Activated CD4-positive, alpha-beta T cell treated with anti-CD3 and anti-CD28 coated beads, Interleukin-2, amount 50 U/mL, for 16 hours (primary cell): ENCODE measurements around the gene C1orf21.

ENCODE experiments used
- DNase-seq: peaks from one replicate; pipeline ENCODE4 v3.0.0-alpha.2; 2020

Gene C1orf21

DNA sequence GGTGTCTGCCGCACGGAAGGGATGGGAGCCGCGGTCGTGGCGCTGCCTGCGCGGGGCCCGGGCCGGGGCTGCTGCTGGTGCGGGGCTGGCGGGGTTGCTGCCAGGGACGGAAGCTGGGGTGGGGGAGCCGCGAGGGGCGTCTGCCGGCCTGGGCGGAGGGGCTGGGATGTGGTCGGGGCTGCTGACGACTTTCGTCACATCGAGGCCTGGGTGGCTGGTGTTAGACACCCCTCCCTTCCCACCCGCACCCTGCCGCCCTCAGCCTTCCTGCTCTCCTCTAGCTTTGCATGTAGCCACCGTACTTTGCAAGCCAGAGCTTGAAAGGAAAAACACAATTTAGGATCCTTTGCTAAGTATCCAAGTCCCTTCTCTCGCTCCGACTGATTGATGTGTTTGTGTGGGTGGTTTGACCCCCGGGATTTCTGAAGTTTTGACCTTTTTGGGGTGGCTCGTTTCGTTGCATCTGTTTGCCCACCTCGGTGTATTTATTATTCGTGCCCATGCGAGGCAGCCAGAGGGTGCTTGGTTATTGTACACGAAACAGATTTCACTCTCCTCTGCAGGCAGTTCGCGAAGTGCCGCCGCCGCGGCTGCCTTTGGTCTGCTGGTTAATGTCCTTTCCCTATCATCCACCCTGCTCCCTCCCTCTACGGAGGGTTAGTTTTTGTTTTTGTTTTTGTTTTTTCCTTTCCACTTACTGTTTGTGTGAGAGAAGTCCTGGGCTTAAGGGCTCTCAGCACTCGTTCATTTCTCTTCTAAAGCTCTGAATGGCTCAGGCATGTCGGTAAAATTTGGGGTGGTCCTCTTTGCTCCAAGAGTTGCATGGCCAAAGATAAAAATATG is 868 bp downstream of the C1orf21 start:
- no peak for DNase-seq

DNA sequence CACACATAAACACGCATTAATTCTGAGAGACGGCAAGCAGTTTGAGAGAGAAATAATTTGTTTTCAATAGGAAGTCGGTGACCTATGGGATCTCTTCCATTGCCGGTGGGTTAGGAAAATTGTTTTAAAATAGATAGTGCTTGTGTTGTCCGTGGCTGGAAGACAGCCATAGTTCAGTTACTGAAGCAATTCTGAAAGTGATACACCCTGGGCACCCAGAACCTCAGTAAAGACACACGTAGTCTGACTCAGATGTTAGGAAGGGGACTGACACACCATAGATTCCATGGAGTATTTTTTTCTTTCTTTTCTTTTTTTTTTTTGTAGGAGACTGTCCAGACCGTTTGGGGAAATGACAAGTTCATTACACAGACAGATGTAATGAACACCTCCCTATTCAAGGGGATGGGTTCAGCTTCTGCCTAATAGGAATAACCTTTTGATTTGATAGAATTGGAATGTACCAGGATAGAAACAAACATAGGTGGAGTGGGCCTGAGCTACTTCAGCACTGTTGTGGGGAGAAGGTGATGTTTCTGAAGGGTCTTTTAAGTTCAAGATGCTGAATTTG is 1.6 kb downstream of the C1orf21 start:
- DNase-seq, result no peak

DNA sequence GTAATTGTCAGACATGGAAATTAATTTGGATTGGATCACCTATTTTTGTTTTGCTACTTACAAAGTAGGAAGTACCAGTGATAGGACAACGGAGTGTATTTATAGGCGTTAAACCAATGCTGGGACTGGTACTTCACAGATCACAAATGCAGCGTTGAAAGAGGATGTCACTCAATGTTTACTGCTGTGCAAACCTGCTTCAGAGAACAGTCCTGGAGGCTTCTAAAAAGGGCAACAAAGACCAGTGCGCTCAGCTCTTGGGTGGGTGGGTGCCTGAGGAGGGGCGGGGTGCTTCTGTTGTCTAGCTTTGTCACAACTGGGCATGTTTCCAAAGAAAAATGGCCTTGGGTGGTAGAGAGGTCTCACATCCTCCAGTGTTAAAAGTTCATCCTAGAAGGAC is 2.1 kb downstream of the C1orf21 start:
- no peak for DNase-seq

DNA sequence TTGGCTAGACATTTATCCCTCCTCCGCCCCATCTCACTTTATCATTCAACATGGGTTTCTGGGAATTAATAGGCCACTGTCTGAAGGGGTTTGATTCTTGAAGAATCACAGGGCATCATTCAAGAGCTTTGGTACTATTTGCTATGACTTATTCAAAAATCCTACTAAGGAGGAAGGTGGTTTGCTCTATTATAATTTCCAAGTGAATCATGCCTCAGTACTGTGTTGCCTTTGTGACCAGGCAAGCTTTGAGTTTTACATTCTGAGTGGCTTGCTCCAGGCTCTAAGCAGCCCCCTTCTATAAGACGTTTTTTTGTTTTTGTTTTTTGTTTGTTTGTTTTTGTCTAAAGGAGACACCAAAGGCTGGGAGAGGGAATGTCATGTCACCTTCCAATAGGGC is 2.6 kb downstream of the C1orf21 start:
- DNase-seq, result no peak

DNA sequence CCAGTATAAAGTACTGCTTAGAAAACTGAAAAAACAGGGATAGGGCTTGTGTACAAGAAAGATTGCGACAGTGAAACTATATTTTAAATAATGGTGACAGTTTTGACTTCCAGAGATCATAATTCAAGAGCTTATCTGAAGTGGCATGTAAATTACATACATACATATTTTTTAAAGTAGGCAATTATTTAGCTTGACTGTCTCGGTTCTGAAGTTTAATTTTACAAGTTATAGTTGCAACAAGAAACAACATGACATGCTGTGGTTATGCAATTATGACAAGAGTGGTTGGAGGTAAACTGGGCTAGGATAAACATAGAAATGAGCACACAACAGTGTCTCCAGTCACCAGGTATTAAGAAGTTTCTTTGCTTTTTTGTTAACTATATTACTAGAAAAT is 4.1 kb downstream of the C1orf21 start:
- no peak for DNase-seq

DNA sequence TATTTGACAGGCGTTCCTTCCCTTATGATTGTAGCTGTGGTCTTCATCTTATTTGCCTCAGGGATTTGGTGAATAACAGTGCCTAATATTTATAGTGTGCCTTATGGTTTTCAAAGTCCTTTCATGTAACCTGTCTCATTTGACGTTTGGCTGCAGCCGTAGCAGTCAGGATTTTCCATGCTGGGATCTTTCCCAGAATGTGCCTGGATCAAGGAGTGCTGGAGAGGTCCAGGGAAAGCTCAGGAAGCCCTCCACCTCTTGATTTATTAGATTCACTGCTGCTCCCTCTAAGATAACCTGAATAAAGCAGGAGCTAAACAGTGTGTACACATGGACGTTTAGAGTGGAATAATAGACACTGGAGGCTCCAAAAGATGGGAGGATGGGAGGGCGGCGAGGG is 5.2 kb downstream of the C1orf21 start:
- DNase-seq, result no peak

DNA sequence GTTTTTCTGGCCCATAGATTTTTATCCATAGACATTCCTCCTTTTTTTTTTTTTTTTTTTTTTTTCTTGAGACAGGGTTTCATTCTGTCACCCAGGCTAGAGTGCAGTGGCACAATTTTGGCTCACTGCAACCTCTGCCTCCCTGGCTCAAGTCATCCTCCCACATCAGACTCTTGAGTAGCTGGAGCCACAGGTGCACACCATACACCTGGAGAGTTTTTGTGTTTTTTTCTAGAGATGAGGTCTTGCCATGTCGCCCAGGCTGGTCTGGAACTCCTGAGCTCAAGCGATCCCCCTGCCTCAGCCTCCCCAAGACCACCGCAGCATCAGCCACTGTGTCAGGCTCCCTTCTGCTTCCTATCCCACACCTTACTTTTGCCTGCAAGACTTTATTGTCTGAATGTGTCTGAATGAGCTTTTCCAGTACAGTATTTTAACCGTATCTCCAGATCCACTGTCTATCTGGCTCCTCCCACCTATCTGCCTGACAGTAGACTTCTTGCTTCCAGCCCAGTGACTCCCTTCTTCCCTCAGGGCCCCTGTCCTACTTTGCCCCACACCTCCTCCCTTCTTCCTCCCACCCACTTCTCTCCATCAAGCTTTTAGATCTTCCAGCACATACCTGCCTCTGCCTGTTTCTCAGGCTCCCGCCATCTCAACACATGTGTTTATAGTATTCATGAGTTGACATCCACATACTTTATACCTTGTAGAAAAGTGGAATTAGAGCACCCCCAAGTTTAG is 6.1 kb downstream of the C1orf21 start:
- no peak for DNase-seq

DNA sequence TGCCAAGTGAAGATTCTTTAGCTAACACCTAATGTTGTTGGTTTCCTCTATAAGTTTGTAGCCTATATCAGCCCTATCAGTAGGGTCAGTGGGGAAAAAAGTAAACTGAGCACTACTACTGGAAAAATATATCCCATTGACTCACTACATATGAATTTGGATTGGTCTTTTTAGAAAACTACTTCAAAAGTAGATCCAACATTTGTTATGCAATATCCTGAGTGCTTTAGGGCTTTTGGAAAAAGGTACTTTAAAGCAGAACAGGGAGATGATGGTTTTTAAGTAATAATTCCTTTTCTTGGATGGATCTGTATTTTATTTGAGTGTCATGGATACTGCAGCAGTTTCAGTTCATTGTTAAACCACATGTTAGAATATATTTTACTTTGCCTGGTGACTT is 7.1 kb downstream of the C1orf21 start:
- no peak for DNase-seq

DNA sequence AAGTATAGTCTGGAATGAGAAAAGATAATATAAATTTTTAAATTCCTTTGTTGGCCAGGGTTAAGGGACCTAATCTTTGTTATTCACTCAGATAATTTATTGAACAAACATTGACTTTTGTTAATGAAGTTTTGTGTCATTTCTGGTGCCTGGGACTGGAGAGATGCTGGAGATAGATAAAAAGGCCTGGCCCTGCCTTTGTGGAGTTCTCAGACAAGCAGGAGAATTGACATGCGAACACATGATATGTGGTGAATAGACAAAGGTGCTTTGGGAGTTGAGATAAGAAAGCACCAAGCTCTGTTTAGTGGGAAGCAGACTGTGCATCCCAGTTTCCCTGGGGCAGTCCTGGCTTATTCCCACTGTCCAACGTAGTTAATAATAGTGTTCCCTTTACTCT is 8.5 kb downstream of the C1orf21 start:
- no peak for DNase-seq

DNA sequence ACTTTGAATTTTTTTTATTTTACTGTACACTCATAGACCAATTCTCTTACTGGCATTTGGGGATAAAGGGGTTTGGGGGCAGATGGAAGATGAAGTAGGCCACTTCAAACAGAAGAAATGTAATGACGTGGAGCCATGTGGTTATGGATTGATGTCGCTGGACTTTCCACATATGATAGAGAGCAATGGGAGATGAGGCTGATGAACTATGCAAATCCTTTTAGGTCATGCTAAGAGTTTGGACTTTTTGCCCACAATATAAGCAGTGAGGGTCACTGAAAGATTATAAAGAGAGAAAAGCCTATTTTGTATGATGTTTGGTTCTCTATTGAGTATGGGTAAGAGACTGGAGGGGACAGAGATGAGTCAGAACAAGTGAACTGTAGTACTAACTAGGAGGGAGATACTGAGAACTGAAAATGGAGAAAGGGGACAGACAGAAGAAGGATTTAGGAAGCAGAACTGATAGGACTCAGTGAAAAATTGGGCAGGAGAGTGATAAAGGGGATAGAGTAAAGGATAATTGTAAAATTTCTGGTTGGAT is 9.2 kb downstream of the C1orf21 start:
- DNase-seq, result no peak

DNA sequence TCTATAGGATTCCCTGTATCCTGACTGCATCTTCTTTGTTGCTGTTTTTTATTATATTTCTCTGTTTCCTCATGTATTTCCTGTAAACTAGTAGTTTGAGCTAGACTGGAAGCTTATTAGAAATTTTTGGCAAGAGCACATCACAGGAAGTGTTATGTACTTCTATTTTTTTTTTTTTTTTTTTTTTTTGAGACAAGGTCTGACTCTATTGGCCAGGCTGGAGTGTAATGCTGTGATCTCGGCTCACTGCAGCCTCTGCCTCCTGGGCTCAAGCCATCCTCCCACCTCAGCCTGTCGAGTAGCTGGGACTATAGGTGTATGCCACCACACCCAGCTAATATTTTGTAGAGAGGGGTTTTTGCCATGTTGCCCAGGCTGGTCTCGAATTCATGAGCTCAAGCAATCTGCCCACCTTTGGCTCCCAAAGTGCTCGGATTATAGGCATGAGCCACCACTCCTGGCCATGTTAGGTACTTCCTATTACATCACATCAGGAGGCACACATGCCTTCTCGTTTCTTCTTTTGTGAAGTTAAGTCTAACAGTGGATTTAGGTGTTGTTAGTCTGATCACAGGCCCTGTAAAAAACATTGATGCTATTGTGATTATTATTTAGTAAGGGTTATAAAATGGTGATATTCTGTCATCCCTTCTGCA is 12.5 kb downstream of the C1orf21 start:
- no peak for DNase-seq

DNA sequence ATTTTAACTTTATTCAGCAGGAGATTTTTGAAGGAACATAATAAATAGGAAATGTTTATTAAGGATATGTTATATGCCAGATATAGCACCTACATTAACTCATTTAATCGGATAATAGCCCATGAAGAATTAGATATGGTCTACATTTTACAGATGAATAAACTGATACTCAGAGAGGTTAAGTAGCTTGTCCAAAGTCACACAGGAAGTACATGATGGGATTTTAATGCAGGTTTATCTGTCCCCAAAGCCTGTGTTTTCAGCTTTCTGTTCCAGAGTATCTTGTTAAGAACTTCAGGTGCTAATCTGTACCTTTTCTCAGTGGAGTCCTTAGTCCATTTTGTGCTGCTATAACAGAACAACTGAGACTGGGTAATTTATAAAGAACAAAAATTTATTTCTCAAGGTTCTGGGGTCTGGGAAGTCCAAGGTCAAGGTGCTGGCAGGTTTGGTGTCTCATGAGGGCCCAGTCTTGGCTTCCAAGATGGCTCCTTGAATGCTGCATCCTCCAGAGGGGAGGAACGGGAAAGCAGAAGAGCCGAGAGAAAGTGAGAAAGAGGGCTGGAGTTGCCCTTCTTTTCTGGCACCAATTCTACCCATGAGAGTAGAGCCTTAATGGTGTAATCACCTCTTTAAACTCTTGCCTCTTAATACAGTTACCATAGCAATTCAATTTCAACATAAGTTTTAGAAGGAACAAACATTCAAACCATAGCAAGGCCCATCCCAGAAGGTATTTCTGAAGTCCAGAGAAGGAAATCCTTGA is 17.3 kb downstream of the C1orf21 start:
- DNase-seq, result no peak

DNA sequence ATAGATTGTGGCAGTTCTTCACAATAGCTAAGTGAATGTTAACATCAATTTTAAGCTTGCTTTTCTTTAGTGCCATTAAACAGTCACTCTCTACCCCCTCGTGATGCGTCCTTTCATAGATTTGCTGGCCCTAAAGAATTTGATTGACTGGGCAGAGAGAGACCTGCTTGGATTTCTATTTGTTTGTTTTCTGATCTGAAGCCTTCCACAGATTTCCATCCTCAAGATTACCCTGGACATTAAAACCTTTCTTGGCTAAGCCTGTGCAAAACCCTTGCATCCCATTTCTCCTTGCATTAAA is 17.8 kb downstream of the C1orf21 start:
- DNase-seq, result no peak

DNA sequence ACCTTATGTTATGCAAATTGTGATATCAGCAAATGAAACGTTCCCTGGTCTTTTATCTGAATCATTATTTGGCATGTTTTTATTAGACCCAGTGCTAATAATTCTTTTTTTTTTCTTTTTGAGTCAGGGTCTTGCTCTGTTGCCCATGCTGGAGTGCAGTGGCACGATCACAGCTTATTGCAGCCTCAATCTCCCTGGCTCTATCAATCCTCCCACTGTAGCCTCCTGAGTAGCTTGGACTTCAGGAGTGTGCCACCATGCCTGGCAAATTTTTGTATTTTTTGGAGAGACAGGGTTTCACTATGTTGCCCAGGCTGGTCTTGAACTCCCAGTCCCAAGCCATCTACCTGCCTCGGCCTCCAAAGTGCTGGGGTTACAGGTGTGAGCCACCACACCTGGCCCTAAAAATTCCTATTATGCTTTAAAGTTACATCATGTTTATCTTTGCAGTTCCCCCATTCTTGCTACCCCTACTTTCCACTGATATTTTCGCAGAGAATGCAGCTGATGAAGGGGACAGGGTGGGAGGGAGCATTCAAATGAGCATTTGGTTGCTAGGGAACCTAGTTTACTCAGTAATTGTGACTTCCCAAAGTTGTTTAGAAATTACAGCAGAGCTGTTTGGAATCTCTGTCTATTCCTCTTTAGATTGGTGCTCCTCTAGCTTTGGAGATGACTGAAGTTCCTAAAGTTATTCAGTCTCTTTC is 18.4 kb downstream of the C1orf21 start:
- no peak for DNase-seq

DNA sequence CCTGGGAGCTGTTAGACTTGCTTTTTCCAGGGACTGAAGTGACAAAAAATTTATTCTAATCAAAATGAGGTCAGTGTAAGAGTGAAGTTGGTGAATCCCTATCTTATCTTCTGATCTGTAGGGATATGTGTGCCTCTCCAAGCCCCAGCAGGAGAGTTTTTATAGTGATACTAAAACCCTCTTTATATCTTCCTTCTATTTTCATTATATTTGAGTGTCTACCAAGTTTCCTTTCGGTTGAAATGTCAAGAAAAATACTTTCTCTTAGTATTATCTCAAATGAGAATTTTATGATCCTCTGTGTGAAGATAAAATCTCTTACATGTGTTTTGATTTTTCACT is 18.9 kb downstream of the C1orf21 start:
- no peak for DNase-seq

DNA sequence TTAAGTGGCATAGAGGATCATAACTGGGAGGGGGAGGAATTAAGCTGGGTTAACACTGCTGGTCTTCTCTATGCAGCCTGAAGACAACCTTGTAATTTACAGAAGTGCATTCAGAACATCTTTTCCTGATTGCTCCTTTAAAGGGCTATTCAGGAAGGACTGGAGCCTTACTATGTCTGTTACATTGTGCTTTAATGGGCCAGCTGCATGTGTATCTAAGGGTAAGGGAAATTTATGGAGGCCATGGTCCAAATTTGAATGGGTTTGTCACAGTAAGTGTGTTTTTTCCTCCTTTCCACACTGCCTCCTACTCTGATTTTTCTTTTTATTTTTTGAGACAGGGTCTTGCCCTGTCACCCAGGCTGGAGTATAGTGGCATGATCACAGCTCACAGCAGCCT is 19.6 kb downstream of the C1orf21 start:
- DNase-seq, result no peak

DNA sequence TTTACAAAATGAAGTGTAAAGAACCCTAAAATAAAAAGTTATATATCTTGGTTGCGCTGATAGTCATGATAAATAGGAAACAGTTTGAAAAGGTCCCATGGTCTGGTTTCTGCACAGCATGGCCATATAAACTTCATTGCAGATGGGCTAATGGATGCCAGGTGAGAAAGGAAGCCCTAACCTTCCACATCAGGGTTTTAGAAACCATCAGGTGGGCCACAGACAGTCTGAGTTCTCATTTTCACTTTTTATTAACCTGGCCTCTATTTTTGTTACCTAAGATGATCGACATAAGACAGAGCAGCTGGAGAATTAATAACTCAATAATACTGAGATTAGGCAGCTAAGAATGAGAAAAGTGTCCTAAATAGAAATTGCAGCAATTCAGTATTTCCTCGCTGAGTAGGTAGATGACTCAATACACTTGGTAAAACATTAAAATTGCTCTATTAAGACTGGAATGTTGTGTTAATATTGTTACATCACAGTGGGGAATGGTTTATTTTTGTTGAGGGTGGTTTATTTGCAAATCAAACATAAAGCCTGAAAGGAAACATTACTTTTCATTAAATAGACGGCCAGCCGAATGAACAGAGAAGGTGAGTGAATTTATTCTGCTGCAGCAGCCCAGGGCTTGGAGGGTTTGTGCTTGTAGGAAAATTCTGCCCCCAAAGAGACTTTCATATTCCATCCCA is 21.1 kb downstream of the C1orf21 start:
- no peak for DNase-seq

DNA sequence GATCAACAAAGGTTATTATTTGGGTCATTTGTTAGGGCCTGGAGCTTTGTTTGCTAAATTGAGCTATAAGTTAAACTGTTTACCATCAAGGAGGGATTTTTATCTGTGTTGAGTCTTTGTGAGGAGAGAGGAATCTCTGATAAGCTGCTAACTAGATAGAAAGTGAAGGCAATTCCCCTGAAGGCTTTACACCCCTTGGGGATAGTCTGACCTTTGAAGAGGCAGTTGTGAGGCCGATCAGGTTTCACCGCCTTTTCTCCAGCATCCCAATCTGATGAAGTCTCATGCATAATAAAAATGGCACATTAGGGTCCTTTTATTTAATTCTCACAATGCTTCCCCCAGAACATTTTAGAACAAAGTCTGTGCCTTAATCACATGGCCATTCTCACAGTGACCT is 21.8 kb downstream of the C1orf21 start:
- DNase-seq, result no peak

DNA sequence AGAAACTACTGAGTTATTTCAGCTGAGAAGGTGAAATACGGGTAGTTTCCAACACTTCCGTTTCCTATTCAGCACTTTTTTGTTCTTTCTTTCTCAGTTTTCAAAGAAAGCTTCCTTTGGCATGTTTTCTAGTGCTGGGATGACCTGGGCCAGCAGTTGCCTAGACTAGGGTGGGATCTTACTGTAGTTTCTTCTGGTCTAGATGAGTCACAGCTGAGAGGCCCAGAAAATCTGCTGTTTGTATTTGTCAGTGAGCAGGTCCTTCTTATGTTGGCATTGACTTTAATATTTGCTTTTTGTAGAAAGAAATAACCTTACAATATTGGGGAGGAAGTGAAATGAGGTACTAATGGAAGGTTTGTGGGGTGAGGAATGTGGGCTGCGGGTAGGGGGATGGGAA is 22.2 kb downstream of the C1orf21 start:
- no peak for DNase-seq

DNA sequence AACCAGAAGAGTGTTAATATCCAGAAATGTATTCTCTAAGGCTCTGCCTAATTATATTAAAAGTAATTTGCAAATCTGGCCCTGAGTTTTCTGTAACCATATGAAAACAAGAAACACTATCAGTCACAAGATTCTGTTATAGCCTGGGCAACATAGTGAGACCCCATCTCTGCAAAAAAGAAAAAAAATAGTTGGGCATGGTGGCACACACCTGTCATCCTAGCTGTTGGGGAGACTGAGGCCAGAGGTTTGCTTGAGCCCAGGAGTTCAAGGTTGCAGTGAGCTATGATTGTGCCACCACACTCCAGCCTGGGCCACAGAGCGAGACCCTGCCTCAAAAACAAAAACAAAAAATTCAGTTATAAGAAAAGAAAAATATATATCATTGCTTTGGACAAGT is 25.6 kb downstream of the C1orf21 start:
- no peak for DNase-seq

DNA sequence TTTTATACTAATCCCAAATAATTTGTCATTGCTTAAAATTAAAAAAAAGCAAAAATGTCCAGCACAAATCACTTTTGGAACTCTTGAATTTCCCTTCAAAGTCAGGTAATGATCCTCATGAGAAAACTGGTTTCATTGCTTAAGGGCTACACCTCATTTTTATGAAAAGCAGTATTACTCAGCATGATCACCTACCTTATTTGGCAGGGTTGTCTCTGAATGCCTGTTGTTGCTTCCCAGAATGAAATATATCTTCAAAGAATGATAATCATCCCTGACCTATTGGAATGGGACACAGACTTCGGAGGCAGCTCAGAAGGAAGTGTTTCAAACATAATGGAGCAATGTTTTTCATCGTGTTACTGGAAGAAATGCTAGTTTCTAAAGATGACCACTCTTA is 29.7 kb downstream of the C1orf21 start:
- DNase-seq, result no peak

DNA sequence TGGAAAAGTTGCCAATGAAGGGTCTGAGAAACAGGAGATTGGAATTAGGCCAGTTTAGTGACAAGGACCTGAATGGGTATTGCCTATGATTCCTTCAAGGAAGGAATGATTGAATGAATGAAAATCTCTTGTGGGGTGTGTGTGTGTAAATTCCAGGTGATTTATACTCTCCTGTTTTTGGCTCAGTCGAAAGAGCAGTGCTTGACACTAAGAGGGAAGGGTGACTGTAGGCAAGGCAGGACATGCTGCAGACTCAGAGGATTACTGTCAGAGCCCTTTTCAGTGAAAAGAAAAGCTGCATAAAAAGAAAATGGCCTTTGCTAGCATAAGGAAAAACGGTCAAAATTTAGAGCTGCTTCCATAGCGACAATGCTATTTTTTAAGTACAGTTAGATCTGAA is 30.1 kb downstream of the C1orf21 start:
- no peak for DNase-seq
